ENCODE data around the gene PCNX2. TPM values are rescaled to one million over a fixed set of nuclear protein-coding genes. Genes with fewer than 3 reads are reported as not detected.

PCNX2 gene
- total and polyA plus RNA-seq, 2 donors (not counting 3 experiments of a cell fraction or from before 2014, with no cell fraction given), result 6.6 to 11.0 TPM

DNA sequence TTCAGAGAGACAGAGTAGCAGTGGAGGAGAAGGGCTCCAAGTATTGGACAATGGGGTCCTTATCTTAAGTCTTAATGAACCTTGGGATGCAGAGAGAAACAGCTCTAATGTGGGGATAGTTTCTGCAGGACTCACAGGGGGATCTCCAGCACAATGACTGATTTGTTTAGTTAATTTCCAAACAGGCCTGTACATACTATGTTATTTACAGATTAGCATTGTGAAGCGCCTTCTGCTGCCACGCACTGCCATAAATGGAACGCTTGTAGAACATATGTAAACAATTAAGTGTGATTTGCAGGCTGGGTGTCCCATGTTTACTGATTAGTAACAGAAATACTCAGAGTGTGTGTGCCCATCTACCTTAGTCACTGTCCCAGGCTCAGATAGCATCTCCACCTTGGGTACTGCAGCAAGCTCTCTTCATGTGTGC lies 289.0 kb downstream of the PCNX2 start:
- no peak overlapping the region for H2AFZ ChIP-seq (ENCODE audit: low read depth, low read length)
- ChIA-PET CTCF (interaction anchor here (1.2 kb wide), 1 partner anchor 17 kb away, joined by 3 read pairs; no protein-coding TSS in a partner anchor), POLR2A (no interaction called here)
- H3K4me2 ChIP-seq (ENCODE audit: insufficient read depth, low read length), result no peak overlapping the region
- dilution Hi-C loops (cut with MboI; ENCODE audit: extremely low pct_ligation_motif_present, low sequenced_read_pairs), result no loop called here
- no peak overlapping the region for H3K27ac ChIP-seq (ENCODE audit: insufficient read depth, low read depth, low read length)
- H3K27me3 ChIP-seq (ENCODE audit: control insufficient read depth in 2 of 2, insufficient read depth in 2 of 2, low read length in 2 of 2), result no peaks in the 10 kb centered on the region
- FAIRE-seq (no peak), DNase-seq (ENCODE audit: low read depth, low spot score) (no peak)
- no TSS peak for BruUV-seq (replicated peaks)
- no peak overlapping the region for H3K9ac ChIP-seq (replicated peaks; ENCODE audit: extremely low read depth, insufficient read depth, low read length)
- H3K4me3 ChIP-seq (replicated peaks in 1 of 3; ENCODE audit: insufficient read depth in 1 of 3, low read depth in 1 of 3, low read length in 3 of 3), result no peak overlapping the region
- H3K36me3 ChIP-seq (ENCODE audit: control insufficient read depth in 2 of 2, extremely low read depth in 1 of 2, insufficient read depth in 2 of 2, low read length in 2 of 2), result no peaks in the 10 kb centered on the region
- H3K9me1 ChIP-seq (replicated peaks; ENCODE audit: control insufficient read depth, extremely low read depth, insufficient read depth, low read length), result no peaks in the 10 kb centered on the region
- no peaks in the 10 kb centered on the region for H4K20me1 ChIP-seq (replicated peaks; ENCODE audit: control insufficient read depth, extremely low read depth, insufficient read depth, low read length)
- TF ChIP-seq POLR2AphosphoS5 (IDR thresholded peaks at IDR 0.05; ENCODE audit: insufficient read depth, low read depth, low read length) (no peak), POLR2A (IDR thresholded peaks at IDR 0.05; ENCODE audit: low read depth, low read length) (no peak), MYC (IDR thresholded peaks at IDR 0.05; ENCODE audit: low read depth, low read length) (no peak), EZH2 (IDR thresholded peaks at IDR 0.05; ENCODE audit: borderline replicate concordance, low read depth, low read length, severe bottlenecking) (no peak), FOS (IDR thresholded peaks at IDR 0.05; ENCODE audit: borderline replicate concordance, insufficient read depth, low read length) (no peak)
- TF ChIP-seq, protein P1, sequence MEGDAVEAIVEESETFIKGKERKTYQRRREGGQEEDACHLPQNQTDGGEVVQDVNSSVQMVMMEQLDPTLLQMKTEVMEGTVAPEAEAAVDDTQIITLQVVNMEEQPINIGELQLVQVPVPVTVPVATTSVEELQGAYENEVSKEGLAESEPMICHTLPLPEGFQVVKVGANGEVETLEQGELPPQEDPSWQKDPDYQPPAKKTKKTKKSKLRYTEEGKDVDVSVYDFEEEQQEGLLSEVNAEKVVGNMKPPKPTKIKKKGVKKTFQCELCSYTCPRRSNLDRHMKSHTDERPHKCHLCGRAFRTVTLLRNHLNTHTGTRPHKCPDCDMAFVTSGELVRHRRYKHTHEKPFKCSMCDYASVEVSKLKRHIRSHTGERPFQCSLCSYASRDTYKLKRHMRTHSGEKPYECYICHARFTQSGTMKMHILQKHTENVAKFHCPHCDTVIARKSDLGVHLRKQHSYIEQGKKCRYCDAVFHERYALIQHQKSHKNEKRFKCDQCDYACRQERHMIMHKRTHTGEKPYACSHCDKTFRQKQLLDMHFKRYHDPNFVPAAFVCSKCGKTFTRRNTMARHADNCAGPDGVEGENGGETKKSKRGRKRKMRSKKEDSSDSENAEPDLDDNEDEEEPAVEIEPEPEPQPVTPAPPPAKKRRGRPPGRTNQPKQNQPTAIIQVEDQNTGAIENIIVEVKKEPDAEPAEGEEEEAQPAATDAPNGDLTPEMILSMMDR (IDR thresholded peaks at IDR 0.05; ENCODE audit: extremely low read depth in 1 of 2, insufficient read depth in 1 of 2, low read depth in 1 of 2, low read length in 2 of 2), result no peak
- H3K79me2 ChIP-seq (ENCODE audit: control insufficient read depth, insufficient read depth, low read length), result no peaks in the 10 kb centered on the region
- peaks cover 5% of the 10 kb centered on the region for H3K4me1 ChIP-seq (ENCODE audit: control insufficient read depth, extremely low read depth, insufficient read depth, low read length)
- no peaks in the 10 kb centered on the region for H3K9me3 ChIP-seq (replicated peaks; ENCODE audit: control insufficient read depth, insufficient read depth, low read length)
- intact Hi-C loops (cut with micrococcal nuclease), result no loop called here

DNA sequence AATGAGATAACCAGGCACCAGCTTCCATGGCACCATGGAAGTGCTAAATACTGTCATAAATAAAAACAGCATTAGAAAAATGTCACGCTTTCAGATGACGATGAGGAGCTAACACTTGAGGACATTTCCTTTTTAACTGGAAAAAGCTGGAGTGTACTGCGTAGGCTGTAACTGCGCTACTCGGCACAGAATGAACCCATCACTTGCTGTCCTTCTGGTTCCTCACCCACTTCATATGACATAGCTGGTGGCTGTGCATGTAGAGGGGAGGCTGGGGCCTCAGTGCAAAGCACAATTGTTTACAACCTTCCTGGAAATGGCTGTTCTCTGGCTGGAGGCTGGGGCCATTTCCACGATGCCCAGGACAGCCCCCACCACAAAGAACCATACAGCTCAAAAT lies 289.4 kb downstream of the PCNX2 start:
- Histone ChIP-seq H2AFZ (ENCODE audit: low read depth, low read length) (no peak overlapping the region), H4K20me1 (replicated peaks; ENCODE audit: control insufficient read depth, extremely low read depth, insufficient read depth, low read length) (no peaks in the 10 kb centered on the region), H3K36me3 (ENCODE audit: control insufficient read depth in 2 of 2, extremely low read depth in 1 of 2, insufficient read depth in 2 of 2, low read length in 2 of 2) (no peaks in the 10 kb centered on the region), H3K9me3 (replicated peaks; ENCODE audit: control insufficient read depth, insufficient read depth, low read length) (no peaks in the 10 kb centered on the region), H3K4me2 (ENCODE audit: insufficient read depth, low read length) (no peak overlapping the region), H3K79me2 (ENCODE audit: control insufficient read depth, insufficient read depth, low read length) (no peaks in the 10 kb centered on the region), H3K27ac (ENCODE audit: insufficient read depth, low read depth, low read length) (no peak overlapping the region), H3K4me1 (ENCODE audit: control insufficient read depth, extremely low read depth, insufficient read depth, low read length) (peaks cover 5% of the 10 kb centered on the region), H3K9me1 (replicated peaks; ENCODE audit: control insufficient read depth, extremely low read depth, insufficient read depth, low read length) (no peaks in the 10 kb centered on the region), H3K27me3 (ENCODE audit: control insufficient read depth in 2 of 2, insufficient read depth in 2 of 2, low read length in 2 of 2) (no peaks in the 10 kb centered on the region), H3K9ac (replicated peaks; ENCODE audit: extremely low read depth, insufficient read depth, low read length) (no peak overlapping the region), H3K4me3 (replicated peaks in 1 of 3; ENCODE audit: insufficient read depth in 1 of 3, low read depth in 1 of 3, low read length in 3 of 3) (no peak overlapping the region)
- FAIRE-seq, result no peak
- POLR2A ChIA-PET, result no interaction called here
- no peak for TF ChIP-seq EZH2 (IDR thresholded peaks at IDR 0.05; ENCODE audit: borderline replicate concordance, low read depth, low read length, severe bottlenecking)
- TF ChIP-seq MYC (IDR thresholded peaks at IDR 0.05; ENCODE audit: low read depth, low read length), result no peak
- TF ChIP-seq POLR2AphosphoS5 (IDR thresholded peaks at IDR 0.05; ENCODE audit: insufficient read depth, low read depth, low read length), result no peak
- no peak for TF ChIP-seq POLR2A (IDR thresholded peaks at IDR 0.05; ENCODE audit: low read depth, low read length)
- no peak for TF ChIP-seq GATA2 (IDR thresholded peaks at IDR 0.05; ENCODE audit: insufficient read depth, insufficient read length, low read depth, low read length)
- TF ChIP-seq JUN (IDR thresholded peaks at IDR 0.05; ENCODE audit: borderline replicate concordance, insufficient read depth, insufficient read length, low read depth), result no peak
- TF ChIP-seq, protein P2, sequence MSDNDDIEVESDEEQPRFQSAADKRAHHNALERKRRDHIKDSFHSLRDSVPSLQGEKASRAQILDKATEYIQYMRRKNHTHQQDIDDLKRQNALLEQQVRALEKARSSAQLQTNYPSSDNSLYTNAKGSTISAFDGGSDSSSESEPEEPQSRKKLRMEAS (IDR thresholded peaks at IDR 0.05; ENCODE audit: insufficient read depth, insufficient read length), result no peak
- TF ChIP-seq, protein P1 (IDR thresholded peaks at IDR 0.05; ENCODE audit: extremely low read depth in 1 of 2, insufficient read depth in 1 of 2, low read depth in 1 of 2, low read length in 2 of 2), result no peak
- TF ChIP-seq FOS (IDR thresholded peaks at IDR 0.05; ENCODE audit: borderline replicate concordance, insufficient read depth, low read length), result no peak
- CTCF ChIA-PET, result interaction anchor here (0.8 to 1.5 kb wide), 3 partner anchors 11 to 375 kb away, joined by 3 read pairs; no protein-coding TSS in a partner anchor
- intact Hi-C loops (cut with micrococcal nuclease), result no loop called here
- no TSS peak for BruUV-seq (replicated peaks)
- DNase-seq (ENCODE audit: low read depth, low spot score), result no peak
- dilution Hi-C loops (cut with MboI; ENCODE audit: extremely low pct_ligation_motif_present, low sequenced_read_pairs), result no loop called here
